Thoracic aorta (tissue), 2 donors: Measurements from ENCODE around the gene AKNA. TPM values are rescaled to one million over a fixed set of nuclear protein-coding genes. Genes with fewer than 3 reads are reported as not detected.

ENCODE experiments used
- ATAC-seq: fragments of 150-250 bp; one replicate; pipeline ENCODE4 v1.8.0; 2017; ENCODE audit warnings: low read depth; ENCODE audit not compliant: insufficient number of reproducible peaks, low FRiP score
- DNase-seq: peaks from one replicate; pipeline ENCODE4 v3.0.0-alpha.2; 2020; ENCODE audit warnings: low spot score
- H3K27ac ChIP-seq, 2 donors: fragments of 200-600 bp; sonication (generic); 1 replicate in 1 of 2; 2 replicates in 1 of 2; pipeline ENCODE4 v1.5.1; 2016; ENCODE audit warnings: mild to moderate bottlenecking in 2 of 2, moderate library complexity in 2 of 2
- H3K27me3 ChIP-seq: fragments of 200-600 bp; sonication (generic); replicated peaks from 2 replicates; pipeline ENCODE4 v1.6.0; 2016; ENCODE audit warnings: mild to moderate bottlenecking; ENCODE audit not compliant: insufficient read depth
- H3K36me3 ChIP-seq: fragments of 200-600 bp; sonication (generic); one replicate; pipeline ENCODE4 v1.5.1; 2016
- H3K4me1 ChIP-seq, 2 donors: fragments of 200-600 bp; sonication (generic); 1 replicate in 1 of 2; 2 replicates in 1 of 2; pipeline versions ENCODE4 v1.5.1 to v1.6.0; 2016; ENCODE audit warnings: low read depth in 2 of 2, mild to moderate bottlenecking in 1 of 2; ENCODE audit not compliant: control insufficient read depth in 1 of 2
- H3K4me3 ChIP-seq: fragments of 200-600 bp; sonication (generic); 2 replicates; pipeline ENCODE4 v1.5.1; 2016; ENCODE audit warnings: mild to moderate bottlenecking
- H3K9me3 ChIP-seq: fragments of 200-600 bp; sonication (generic); 2 replicates; pipeline ENCODE4 v1.5.1; 2016
- CTCF ChIP-seq: fragments of 200-600 bp; sonication (generic); IDR thresholded peaks from one replicate; pipeline ENCODE4 v1.5.1; 2019; ENCODE audit warnings: antibody characterized with exemption
- total RNA-seq, 2 donors: library from RNA; depleted of rRNA; stranded (reverse); fragments of >200 nt; gene quantifications; one replicate each; pipeline versions ENCODE4 v1.1.0 to v1.2.3, GENCODE V29; 2016

The AKNA gene
- total RNA-seq, 2 donors from 2014 or later: 34.8 to 68.5 TPM

- no peak for ATAC-seq
- Histone ChIP-seq H3K27me3 (no peaks in the 10 kb centered on the region), H3K36me3 (peaks cover 79% of the 10 kb centered on the region), H3K4me3 (no peak overlapping the region), H3K27ac (no peak overlapping the region), H3K9me3 (no peaks in the 10 kb centered on the region), H3K4me1 (peaks cover 5 to 10% of the 10 kb centered on the region in 2 donors)
- no peak for DNase-seq
- TF ChIP-seq CTCF: no peak
Observed at GRCh38 chr9:114344188-114344566, 43.6 kb downstream of the AKNA start.

- Histone ChIP-seq H3K4me3 (no peak overlapping the region), H3K4me1 (peaks cover 2 to 5% of the 10 kb centered on the region in 2 donors), H3K9me3 (no peaks in the 10 kb centered on the region), H3K36me3 (peaks cover 81% of the 10 kb centered on the region), H3K27ac (no peak overlapping the region), H3K27me3 (no peaks in the 10 kb centered on the region)
- no peak for TF ChIP-seq CTCF
- no peak for DNase-seq
- no peak for ATAC-seq
Observed at GRCh38 chr9:114343471-114344187, 44.2 kb downstream of the AKNA start.

- no peaks in the 10 kb centered on the region for H3K27me3 ChIP-seq
- no peak for DNase-seq
- no peak overlapping the region for H3K27ac ChIP-seq
- H3K4me1 ChIP-seq: no peaks in the 10 kb centered on the region
- ATAC-seq: no peak
- H3K9me3 ChIP-seq: no peaks in the 10 kb centered on the region
- TF ChIP-seq CTCF: no peak
- H3K36me3 ChIP-seq: peaks cover 84% of the 10 kb centered on the region
- H3K4me3 ChIP-seq: no peak overlapping the region
Observed at GRCh38 chr9:114342755-114343440, 44.9 kb downstream of the AKNA start.

- no peak overlapping the region for H3K4me3 ChIP-seq
- H3K36me3 ChIP-seq: peaks cover 82% of the 10 kb centered on the region
- no peaks in the 10 kb centered on the region for H3K4me1 ChIP-seq
- no peak for ATAC-seq
- no peak overlapping the region for H3K27ac ChIP-seq
- no peaks in the 10 kb centered on the region for H3K27me3 ChIP-seq
- no peaks in the 10 kb centered on the region for H3K9me3 ChIP-seq
- no peak for DNase-seq
- TF ChIP-seq CTCF: no peak
Observed at GRCh38 chr9:114341991-114342390, 45.8 kb downstream of the AKNA start.

- Histone ChIP-seq H3K4me3 (no peak overlapping the region), H3K4me1 (no peaks in the 10 kb centered on the region), H3K36me3 (peaks cover 79% of the 10 kb centered on the region), H3K9me3 (no peaks in the 10 kb centered on the region), H3K27ac (no peak overlapping the region), H3K27me3 (no peaks in the 10 kb centered on the region)
- TF ChIP-seq CTCF: no peak
- DNase-seq: no peak
- ATAC-seq: no peak
Observed at GRCh38 chr9:114341152-114341830, 46.5 kb downstream of the AKNA start.
